ENCODE measurements around the gene CD44.
"Not testable (repeated sequence)": the region's sequence is repeated elsewhere in the genome, so short reads cannot be mapped to it uniquely, and the experiment has no call there.

CD44 gene

DNA sequence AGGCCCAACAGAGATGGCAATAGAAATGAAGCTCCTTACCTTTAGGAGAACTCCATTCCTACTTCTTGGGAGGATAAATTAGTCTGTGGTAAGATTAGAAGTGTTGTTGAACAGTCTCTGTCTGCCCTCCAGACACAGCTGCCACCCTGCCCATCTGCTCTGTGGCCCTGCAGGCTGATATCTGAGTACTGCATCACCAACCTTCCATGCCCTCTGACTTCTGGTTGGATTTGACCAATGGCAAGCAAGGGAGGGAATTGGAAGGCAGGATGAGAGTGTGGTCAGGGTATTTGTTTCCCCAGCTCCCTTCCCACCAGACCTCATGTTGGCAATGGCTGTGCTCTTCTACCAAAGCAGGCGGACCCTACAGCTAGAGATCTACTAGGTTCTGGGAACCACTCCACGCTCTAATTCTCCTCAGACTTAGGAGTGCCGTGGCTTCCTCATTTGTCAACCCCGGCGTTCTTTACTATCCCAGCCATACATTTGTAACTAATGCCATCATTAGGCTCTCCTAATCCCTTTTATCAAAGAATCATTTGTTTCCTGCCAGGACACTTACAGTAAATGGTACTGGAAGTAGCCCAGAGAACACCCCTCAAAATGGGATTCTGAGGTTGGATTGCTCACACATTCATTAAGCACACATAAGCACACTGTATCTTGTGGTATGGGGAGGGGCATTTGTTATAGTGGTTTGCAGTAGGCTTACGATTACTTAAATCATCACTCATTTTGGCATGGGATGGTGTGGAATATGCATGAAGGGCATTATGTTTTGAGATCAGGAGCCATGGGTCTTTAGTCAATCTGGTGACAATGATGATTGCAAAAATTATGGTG, 35.4 kb upstream of the CD44 start:
- Histone ChIP-seq H3K4me3 (ENCODE audit: low read depth in 1 of 2, low read length in 2 of 2) (no peak overlapping the region), H3K9ac (ENCODE audit: low read length) (no peak overlapping the region), H3K27ac (ENCODE audit: low read depth, low read length) (no peak overlapping the region), H3K4me1 (ENCODE audit: insufficient read depth, low read length) (peaks cover 40% of the 10 kb centered on the region), H3K27me3 (ENCODE audit: control insufficient read depth in 1 of 2, insufficient read depth in 2 of 2, low read length in 2 of 2) (no peaks in the 10 kb centered on the region), H3K36me3 (ENCODE audit: insufficient read depth, low read length) (no peaks in the 10 kb centered on the region), H3K9me3 (ENCODE audit: low read length) (no peaks in the 10 kb centered on the region)

DNA sequence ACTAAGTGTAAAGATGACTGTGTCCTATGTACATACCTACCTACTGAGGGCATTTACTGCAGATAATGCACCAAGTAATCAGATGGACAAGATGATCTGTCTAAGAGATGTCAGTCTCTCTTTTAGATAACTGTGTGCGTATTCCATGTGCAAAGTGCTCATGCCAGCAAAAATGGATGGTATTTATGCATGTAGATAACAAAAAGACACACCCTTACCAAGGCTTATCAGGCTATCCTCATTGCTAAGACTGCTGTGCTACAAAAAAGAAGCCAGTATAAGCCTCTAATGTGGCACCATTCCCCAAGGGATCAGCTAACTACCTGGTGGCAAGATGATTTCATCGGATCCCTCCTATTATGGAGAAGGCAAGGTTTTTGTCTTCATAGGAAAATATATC, 34.3 kb upstream of the CD44 start:
- no peaks in the 10 kb centered on the region for H3K27me3 ChIP-seq (ENCODE audit: control insufficient read depth in 1 of 2, insufficient read depth in 2 of 2, low read length in 2 of 2)
- peaks cover 36% of the 10 kb centered on the region for H3K4me1 ChIP-seq (ENCODE audit: insufficient read depth, low read length)
- H3K9ac ChIP-seq (ENCODE audit: low read length): no peak overlapping the region
- no peaks in the 10 kb centered on the region for H3K36me3 ChIP-seq (ENCODE audit: insufficient read depth, low read length)
- no peak overlapping the region for H3K27ac ChIP-seq (ENCODE audit: low read depth, low read length)
- H3K4me3 ChIP-seq (ENCODE audit: low read depth in 1 of 2, low read length in 2 of 2): no peak overlapping the region
- H3K9me3 ChIP-seq (ENCODE audit: low read length): no peaks in the 10 kb centered on the region

DNA sequence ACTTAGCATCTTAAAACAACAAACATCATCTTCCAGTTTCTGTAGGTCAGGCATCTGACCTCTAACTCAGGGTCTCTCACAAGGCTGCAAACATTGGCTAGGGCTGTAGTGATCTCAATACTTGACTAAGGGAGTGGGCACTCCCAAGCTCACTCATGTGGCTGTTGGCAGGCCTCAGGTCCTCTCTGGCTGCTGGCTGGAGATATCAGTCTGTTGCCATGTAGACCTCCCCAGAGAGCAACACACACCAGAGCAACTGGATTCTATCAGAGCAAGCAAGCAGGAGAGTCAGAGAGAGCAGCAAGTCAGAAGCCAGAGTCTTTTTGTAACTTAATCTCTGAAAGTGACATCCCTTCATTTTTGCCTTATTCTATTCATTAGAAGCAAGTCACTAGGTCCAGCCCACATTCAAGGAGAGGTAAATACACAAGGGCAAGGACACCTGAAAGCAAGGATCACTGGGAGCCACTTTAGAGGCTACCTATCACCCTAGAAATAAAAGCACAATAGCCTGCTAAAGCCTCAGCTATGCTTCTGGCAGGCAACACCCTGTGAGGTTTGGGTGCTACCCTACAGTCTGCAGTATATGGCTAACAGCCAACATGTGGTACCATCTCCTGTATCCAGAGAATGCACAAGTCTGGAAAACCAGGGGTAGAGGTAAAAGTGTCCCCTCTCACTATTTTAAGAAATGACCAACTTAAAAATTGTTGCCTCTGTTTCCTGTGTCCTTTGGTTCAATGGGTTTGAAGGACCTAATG, 33.5 kb upstream of the CD44 start:
- no peak overlapping the region for H3K9ac ChIP-seq (ENCODE audit: low read length)
- H3K9me3 ChIP-seq (ENCODE audit: low read length): no peaks in the 10 kb centered on the region
- peaks cover 32% of the 10 kb centered on the region for H3K4me1 ChIP-seq (ENCODE audit: insufficient read depth, low read length)
- no peak overlapping the region for H3K27ac ChIP-seq (ENCODE audit: low read depth, low read length)
- no peaks in the 10 kb centered on the region for H3K36me3 ChIP-seq (ENCODE audit: insufficient read depth, low read length)
- H3K4me3 ChIP-seq (ENCODE audit: low read depth in 1 of 2, low read length in 2 of 2): no peak overlapping the region
- H3K27me3 ChIP-seq (ENCODE audit: control insufficient read depth in 1 of 2, insufficient read depth in 2 of 2, low read length in 2 of 2): no peaks in the 10 kb centered on the region

DNA sequence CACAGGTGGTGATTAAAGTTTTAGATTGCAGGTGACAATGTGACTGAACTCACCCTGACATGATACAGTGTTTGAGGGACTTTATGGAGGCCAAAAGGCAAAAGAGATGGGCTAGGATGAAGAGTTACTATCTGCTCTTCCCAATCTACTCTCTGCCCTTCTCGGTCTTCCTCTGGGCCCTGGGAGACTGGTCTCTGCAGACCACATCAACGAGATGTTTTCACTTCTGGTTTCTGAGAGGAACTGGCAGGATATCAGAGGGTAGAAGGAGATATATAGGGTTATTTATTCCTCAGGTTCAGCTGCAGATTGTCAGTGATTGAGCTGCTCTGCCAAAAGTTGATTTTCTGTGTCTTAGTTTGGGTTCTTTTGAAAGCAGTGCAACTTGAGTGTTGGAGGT, 32.4 kb upstream of the CD44 start:
- Histone ChIP-seq H3K9ac (ENCODE audit: low read length) (no peak overlapping the region), H3K4me1 (ENCODE audit: insufficient read depth, low read length) (peaks cover 35% of the 10 kb centered on the region), H3K36me3 (ENCODE audit: insufficient read depth, low read length) (no peaks in the 10 kb centered on the region), H3K9me3 (ENCODE audit: low read length) (no peaks in the 10 kb centered on the region), H3K27ac (ENCODE audit: low read depth, low read length) (no peak overlapping the region), H3K27me3 (ENCODE audit: control insufficient read depth in 1 of 2, insufficient read depth in 2 of 2, low read length in 2 of 2) (no peaks in the 10 kb centered on the region), H3K4me3 (ENCODE audit: low read depth in 1 of 2, low read length in 2 of 2) (no peak overlapping the region)

DNA sequence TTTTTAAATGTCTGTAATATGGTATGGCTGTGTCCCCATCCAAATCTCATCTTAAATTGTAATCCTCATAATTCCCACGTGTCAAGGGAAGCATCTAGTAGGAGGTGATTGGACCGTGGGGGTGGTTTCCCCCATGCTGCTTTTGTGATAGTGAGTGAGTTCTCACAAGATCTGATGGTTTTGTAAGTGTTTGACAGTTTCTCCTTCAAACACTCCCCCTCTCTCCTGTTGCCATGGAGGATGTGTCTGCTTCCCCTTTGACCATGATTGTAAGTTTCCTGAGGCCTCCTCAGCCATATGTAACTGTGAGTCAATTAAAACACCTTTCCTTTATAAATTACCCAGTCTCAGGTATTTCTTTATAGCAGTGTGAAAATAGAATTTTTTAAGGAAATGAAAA, 31.1 kb upstream of the CD44 start:
- no peak overlapping the region for H3K4me3 ChIP-seq (ENCODE audit: low read depth in 1 of 2, low read length in 2 of 2)
- peaks cover 23% of the 10 kb centered on the region for H3K4me1 ChIP-seq (ENCODE audit: insufficient read depth, low read length)
- H3K27ac ChIP-seq (ENCODE audit: low read depth, low read length): no peak overlapping the region
- no peak overlapping the region for H3K9ac ChIP-seq (ENCODE audit: low read length)
- H3K36me3 ChIP-seq (ENCODE audit: insufficient read depth, low read length): no peaks in the 10 kb centered on the region
- H3K9me3 ChIP-seq (ENCODE audit: low read length): no peaks in the 10 kb centered on the region
- no peaks in the 10 kb centered on the region for H3K27me3 ChIP-seq (ENCODE audit: control insufficient read depth in 1 of 2, insufficient read depth in 2 of 2, low read length in 2 of 2)

DNA sequence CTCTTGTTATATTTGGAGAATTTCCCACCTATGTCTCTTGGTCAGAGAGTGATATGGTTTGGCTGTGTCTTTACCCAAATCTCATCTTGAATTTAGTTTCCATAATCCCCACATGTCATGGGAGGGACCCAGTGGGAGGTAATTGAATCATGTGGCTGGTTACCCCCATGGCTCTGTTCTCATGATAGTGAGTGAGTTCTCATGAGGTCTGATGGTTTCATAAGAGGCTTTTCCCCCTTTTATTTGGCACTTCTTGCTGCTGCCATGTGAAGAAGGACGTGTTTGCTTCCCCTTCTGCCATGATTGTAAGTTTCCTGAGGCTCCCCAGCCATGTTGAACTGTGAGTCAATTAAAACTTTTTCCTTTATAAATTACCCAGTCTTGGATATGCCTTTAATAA, 30.6 kb upstream of the CD44 start:
- H3K9me3 ChIP-seq (ENCODE audit: low read length); H3K27me3 ChIP-seq (ENCODE audit: control insufficient read depth in 1 of 2, insufficient read depth in 2 of 2, low read length in 2 of 2); H3K9ac ChIP-seq (ENCODE audit: low read length); H3K4me3 ChIP-seq (ENCODE audit: low read depth in 1 of 2, low read length in 2 of 2); H3K36me3 ChIP-seq (ENCODE audit: insufficient read depth, low read length); H3K27ac ChIP-seq (ENCODE audit: low read depth, low read length): not testable (repeated sequence)
- H3K4me1 ChIP-seq (ENCODE audit: insufficient read depth, low read length): peaks cover 23% of the 10 kb centered on the region

DNA sequence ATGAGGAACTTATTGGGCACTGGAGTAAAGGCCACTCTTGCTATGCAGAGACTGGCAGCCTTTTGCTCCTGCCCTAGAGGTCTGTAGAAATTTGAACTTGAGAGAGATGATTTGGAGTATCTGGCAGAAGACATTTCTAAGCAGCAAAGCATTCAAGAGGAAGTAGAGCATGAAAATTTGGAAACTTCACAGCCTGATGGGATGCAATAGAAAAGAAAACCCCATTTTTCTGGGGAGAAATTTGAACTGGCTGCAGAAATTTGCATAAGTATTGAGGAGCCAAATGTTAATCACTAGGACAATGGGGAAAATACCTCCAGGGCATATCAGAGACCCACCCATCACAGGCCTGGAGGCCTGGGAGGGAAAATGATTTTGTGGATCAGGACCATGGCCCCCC, 29.9 kb upstream of the CD44 start:
- Histone ChIP-seq H3K9me3 (ENCODE audit: low read length) (no peaks in the 10 kb centered on the region), H3K4me1 (ENCODE audit: insufficient read depth, low read length) (peaks cover 23% of the 10 kb centered on the region), H3K36me3 (ENCODE audit: insufficient read depth, low read length) (no peaks in the 10 kb centered on the region), H3K27ac (ENCODE audit: low read depth, low read length) (no peak overlapping the region), H3K9ac (ENCODE audit: low read length) (no peak overlapping the region), H3K27me3 (ENCODE audit: control insufficient read depth in 1 of 2, insufficient read depth in 2 of 2, low read length in 2 of 2) (no peaks in the 10 kb centered on the region), H3K4me3 (ENCODE audit: low read depth in 1 of 2, low read length in 2 of 2) (no peak overlapping the region)

DNA sequence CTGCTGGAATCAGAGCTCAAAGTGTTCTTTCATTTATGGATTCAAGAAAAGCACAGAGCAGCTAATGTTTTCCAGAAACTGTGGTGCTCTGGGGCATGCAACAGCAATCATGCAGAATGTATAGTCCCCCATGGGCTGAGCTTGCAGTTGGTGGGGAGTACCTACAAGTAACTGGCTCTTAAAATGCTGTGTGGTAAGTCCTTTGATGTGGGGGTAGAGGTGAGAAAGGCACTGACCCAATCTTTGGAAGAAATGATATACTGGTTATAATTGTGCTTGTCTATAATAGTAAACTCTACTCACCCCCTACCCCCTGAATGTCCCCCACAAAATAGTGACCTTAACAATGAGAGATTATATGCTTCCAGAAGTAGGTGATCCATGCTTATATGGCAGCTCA, 29.1 kb upstream of the CD44 start:
- no peaks in the 10 kb centered on the region for H3K36me3 ChIP-seq (ENCODE audit: insufficient read depth, low read length)
- H3K4me1 ChIP-seq (ENCODE audit: insufficient read depth, low read length): peaks cover 18% of the 10 kb centered on the region
- H3K9ac ChIP-seq (ENCODE audit: low read length): no peak overlapping the region
- H3K27ac ChIP-seq (ENCODE audit: low read depth, low read length): no peak overlapping the region
- H3K27me3 ChIP-seq (ENCODE audit: control insufficient read depth in 1 of 2, insufficient read depth in 2 of 2, low read length in 2 of 2): no peaks in the 10 kb centered on the region
- H3K4me3 ChIP-seq (ENCODE audit: low read depth in 1 of 2, low read length in 2 of 2): no peak overlapping the region
- no peaks in the 10 kb centered on the region for H3K9me3 ChIP-seq (ENCODE audit: low read length)

DNA sequence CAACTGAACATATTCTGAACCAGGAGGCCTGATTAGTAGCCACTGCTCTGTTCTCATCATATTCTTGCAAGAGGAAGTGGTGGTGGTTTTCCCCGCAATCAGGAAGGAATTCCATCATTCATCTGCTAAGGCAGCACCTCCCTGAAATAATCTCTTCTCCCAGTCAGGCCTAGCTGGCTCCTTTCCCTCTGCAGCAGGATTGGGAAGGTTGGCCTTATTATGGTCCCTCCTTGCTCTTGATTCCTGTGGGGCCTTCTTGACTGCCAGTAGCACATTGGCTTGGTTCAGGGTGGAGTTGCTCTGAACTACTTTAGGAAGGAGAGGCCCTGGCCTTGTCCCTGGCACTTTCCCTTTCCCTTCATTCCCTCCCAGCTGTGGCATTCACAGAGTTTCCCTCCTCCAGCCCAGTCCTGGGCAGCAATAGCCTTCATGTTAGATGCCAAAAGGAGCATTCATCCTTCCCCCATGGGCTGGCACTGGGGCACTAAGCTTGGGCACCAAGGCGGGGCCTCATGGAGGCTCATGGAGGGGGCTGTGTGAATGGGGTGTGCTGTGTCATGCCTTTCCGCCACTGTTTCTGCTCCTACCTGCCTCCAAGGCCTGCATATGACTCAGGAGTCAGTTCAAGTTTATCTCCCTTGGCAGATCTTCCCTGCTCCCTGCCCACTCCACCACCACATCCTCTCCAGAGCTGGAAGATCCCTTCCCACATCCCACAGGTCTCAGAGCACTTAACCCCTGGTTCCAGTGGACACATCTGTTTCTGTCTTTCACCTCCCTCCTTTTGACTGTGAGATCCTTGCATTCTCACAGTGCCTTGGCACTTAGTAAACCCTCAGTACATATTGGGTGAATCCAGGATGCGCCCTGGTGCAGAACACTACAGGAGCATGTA, 27.6 kb upstream of the CD44 start:
- H3K27ac ChIP-seq (ENCODE audit: low read depth, low read length): no peak overlapping the region

DNA sequence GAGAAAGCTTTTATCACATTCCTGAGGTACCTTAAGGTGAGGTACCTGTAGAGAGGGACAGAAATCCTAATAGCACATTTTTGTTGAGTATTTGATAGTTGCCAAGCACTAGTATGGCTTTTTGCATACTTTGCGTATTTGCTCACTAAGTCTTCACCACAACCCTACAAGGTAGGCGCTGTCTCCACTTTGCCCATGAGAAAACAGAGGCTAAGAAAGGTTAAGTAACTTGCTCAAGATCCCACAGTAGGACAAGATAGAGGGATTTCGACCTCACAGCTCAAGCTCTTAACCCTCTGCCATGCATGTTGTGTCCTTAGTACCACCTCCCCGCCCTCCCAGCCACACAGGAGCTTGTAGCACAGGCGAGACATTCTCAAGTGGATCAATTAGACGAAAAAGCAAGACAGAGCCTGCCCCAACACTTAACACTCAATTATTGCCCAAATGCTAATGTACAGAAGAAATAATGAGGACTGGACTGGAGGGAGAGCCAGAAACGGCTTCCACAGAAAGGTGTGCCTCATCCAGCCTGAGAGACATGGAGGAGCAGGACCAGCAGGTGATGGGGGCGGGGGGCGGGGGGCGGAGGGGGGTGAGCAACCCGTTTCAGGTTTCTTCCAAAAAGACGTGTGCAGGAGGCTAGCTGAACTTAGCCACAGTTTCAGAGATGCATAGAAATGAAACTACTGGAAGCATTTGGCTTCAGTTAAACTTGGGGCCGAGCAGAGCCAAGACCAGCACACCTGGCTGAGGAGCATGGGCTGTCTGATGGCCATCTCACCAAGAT, 26.7 kb upstream of the CD44 start:
- no peaks in the 10 kb centered on the region for H3K9me3 ChIP-seq (ENCODE audit: low read length)
- H3K36me3 ChIP-seq (ENCODE audit: insufficient read depth, low read length): no peaks in the 10 kb centered on the region
- H3K27me3 ChIP-seq (ENCODE audit: control insufficient read depth in 1 of 2, insufficient read depth in 2 of 2, low read length in 2 of 2): no peaks in the 10 kb centered on the region
- H3K9ac ChIP-seq (ENCODE audit: low read length): no peak overlapping the region
- H3K4me3 ChIP-seq (ENCODE audit: low read depth in 1 of 2, low read length in 2 of 2): no peak overlapping the region
- H3K4me1 ChIP-seq (ENCODE audit: insufficient read depth, low read length): peaks cover 18% of the 10 kb centered on the region
- no peak overlapping the region for H3K27ac ChIP-seq (ENCODE audit: low read depth, low read length)

More for the DNA sequence above, 27.6 kb upstream of the CD44 start:
- Histone ChIP-seq H3K9me3 (ENCODE audit: low read length) (no peaks in the 10 kb centered on the region), H3K4me3 (ENCODE audit: low read depth in 1 of 2, low read length in 2 of 2) (no peak overlapping the region), H3K4me1 (ENCODE audit: insufficient read depth, low read length) (peaks cover 10% of the 10 kb centered on the region), H3K27me3 (ENCODE audit: control insufficient read depth in 1 of 2, insufficient read depth in 2 of 2, low read length in 2 of 2) (no peaks in the 10 kb centered on the region), H3K36me3 (ENCODE audit: insufficient read depth, low read length) (no peaks in the 10 kb centered on the region), H3K9ac (ENCODE audit: low read length) (no peak overlapping the region)

DNA sequence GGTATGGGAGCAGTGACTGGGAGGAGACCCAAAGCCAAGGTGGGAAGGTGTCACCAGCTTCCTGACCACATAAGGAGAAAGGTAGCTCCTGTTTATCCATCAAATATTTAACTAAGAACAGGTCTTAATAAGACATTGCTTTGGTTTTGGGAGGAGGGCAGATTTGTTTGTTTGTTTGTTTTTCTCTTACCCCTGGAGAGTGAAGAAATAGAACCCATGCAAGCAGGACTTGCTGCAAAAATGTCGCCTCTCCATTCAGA, 26.2 kb upstream of the CD44 start:
- peaks cover 24% of the 10 kb centered on the region for H3K4me1 ChIP-seq (ENCODE audit: insufficient read depth, low read length)
- H3K4me3 ChIP-seq (ENCODE audit: low read depth in 1 of 2, low read length in 2 of 2): no peak overlapping the region
- no peaks in the 10 kb centered on the region for H3K27me3 ChIP-seq (ENCODE audit: control insufficient read depth in 1 of 2, insufficient read depth in 2 of 2, low read length in 2 of 2)
- no peaks in the 10 kb centered on the region for H3K36me3 ChIP-seq (ENCODE audit: insufficient read depth, low read length)
- H3K9ac ChIP-seq (ENCODE audit: low read length): no peak overlapping the region
- H3K9me3 ChIP-seq (ENCODE audit: low read length): no peaks in the 10 kb centered on the region
- H3K27ac ChIP-seq (ENCODE audit: low read depth, low read length): no peak overlapping the region
